ENCODE measurements around the gene MOB3B.

DNA sequence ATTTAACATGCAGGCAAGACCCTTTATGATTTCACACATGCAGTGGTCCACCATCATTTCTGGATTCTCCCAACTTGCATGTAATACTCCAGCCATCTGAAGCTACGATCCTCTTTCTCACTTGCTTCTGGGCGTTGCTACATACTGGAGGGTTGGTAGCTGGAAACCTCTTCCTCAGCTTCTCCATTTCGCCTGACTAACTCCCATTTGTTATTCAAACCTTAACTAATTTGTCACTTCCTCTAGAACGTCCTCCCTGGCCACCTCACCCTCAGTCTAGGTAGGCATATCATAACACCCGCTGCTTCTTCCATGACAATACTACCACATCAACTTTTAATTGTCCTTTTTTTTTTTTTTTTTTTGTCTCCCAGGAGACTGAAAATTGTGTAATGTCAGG lies 160.0 kb downstream of the MOB3B start:
- TF ChIP-seq JUND (IDR thresholded peaks at IDR 0.05), result no peak
- TF ChIP-seq CTCF (IDR thresholded peaks at IDR 0.05), result no peak
- no peak for TF ChIP-seq GATA2 (CRISPR knock-in tag; IDR thresholded peaks at IDR 0.05)
- TF ChIP-seq EP300 (IDR thresholded peaks at IDR 0.05; ENCODE audit: borderline replicate concordance in 1 of 2, low read depth in 1 of 2, low read length in 1 of 2), result no peak
- TF ChIP-seq FOXJ3 (CRISPR knock-in tag; IDR thresholded peaks at IDR 0.05), result no peak
- TF ChIP-seq ELF1 (IDR thresholded peaks at IDR 0.05), result no peak
- TF ChIP-seq NFIC (IDR thresholded peaks at IDR 0.05; ENCODE audit: borderline replicate concordance), result no peak
- TF ChIP-seq IRF3 (IDR thresholded peaks at IDR 0.05; ENCODE audit: low read depth, low read length), result no peak
- TF ChIP-seq RAD21 (IDR thresholded peaks at IDR 0.05; ENCODE audit: low read length), result no peak
- TF ChIP-seq RFX5 (IDR thresholded peaks at IDR 0.05; ENCODE audit: low read length), result no peak
- no peak for TF ChIP-seq CHD2 (IDR thresholded peaks at IDR 0.05; ENCODE audit: low read length, partially characterized antibody)
- TF ChIP-seq POLR2AphosphoS5 (IDR thresholded peaks at IDR 0.05; ENCODE audit: low read depth, low read length), result no peak
